ENCODE measurements around the gene VRK3. TPM values are rescaled to one million over a fixed set of nuclear protein-coding genes. Genes with fewer than 3 reads are reported as not detected.
A peak's percentile ranks its signal among the peaks of the same experiment; 100 is the strongest.

Gene VRK3
- total RNA-seq, 1 donor = 28.5 TPM

DNA sequence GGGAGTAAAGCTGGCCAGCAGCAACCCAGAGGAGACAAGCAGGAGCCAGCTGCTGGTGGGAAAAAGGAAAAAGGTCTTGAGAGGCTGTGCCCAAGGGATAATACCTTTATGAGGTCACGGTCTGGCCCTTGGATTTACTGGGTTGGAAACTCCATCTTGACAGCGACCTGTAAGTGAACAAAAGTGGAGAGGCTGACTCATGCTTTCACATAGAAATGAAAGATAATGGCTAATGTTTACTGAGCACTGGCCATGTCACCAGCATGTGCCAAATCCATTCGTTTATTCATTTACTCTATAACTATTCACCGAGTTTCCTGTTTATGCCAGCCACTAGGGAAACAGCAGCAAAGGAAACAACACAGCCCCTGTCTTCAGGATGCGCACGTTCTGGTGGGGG, 4.7 kb downstream of the VRK3 start:
- no peak overlapping the region for H3K4me3 ChIP-seq (ENCODE audit: low read depth, low read length)
- TF ChIP-seq, protein P1, sequence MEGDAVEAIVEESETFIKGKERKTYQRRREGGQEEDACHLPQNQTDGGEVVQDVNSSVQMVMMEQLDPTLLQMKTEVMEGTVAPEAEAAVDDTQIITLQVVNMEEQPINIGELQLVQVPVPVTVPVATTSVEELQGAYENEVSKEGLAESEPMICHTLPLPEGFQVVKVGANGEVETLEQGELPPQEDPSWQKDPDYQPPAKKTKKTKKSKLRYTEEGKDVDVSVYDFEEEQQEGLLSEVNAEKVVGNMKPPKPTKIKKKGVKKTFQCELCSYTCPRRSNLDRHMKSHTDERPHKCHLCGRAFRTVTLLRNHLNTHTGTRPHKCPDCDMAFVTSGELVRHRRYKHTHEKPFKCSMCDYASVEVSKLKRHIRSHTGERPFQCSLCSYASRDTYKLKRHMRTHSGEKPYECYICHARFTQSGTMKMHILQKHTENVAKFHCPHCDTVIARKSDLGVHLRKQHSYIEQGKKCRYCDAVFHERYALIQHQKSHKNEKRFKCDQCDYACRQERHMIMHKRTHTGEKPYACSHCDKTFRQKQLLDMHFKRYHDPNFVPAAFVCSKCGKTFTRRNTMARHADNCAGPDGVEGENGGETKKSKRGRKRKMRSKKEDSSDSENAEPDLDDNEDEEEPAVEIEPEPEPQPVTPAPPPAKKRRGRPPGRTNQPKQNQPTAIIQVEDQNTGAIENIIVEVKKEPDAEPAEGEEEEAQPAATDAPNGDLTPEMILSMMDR (IDR thresholded peaks at IDR 0.05; ENCODE audit: insufficient read depth, low read depth, low read length) = no peak
- DNase-seq (ENCODE audit: low read depth) = no peak

DNA sequence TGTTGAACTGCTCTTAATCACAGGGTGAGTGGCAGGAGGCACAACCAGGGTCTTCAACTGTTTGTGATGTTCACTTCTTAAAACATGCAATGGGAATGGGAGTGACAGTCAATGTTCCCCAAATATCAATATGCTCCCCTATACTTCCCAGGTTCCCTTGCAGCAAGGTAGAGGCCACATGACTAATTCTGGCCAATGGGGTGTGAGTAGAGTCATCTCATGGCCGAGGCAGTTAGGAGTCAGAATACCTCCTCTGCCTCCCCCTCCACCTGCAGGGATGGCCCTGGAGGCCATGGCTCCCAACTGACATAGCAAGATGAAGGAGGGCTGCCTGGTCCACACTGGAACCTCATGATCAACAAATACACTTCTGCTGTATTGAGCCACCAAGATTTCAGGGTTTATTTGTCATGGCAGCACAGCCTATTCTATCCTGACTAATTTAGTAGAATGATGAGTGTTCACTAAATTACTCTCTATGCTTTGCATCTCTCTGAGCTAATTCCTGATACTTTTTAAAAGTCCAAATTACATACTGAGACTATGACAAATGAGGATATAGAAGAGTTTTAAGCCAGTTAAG, 8.9 kb downstream of the VRK3 start:
- TF ChIP-seq, protein P1 (IDR thresholded peaks at IDR 0.05; ENCODE audit: insufficient read depth, low read depth, low read length) = no peak
- no peak overlapping the region for H3K4me3 ChIP-seq (ENCODE audit: low read depth, low read length)
- DNase-seq (ENCODE audit: low read depth) = no peak

DNA sequence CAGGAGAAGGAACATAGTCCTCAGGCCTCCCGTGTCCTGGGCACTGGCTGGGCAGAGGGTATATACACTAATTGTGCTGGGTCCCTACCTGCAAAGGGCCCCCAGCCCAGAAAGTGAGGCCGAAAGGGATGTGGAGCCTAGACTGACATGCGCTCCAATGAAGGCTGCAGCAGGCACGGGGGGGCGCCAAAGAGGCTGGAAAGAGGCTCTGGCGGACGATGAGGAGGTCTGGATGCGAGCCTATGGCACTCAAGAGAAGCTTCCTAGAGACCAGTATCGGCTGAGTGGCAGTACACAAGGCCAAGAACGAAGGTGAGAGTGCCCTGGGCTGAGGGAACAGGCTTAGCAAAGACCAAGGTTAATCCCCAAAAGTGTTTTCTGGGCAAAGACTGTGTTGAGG, 16.6 kb downstream of the VRK3 start:
- no peak for DNase-seq (ENCODE audit: low read depth)
- no peak overlapping the region for H3K4me3 ChIP-seq (ENCODE audit: low read depth, low read length)
- TF ChIP-seq, protein P1 (IDR thresholded peaks at IDR 0.05; ENCODE audit: insufficient read depth, low read depth, low read length) = peak; percentile 25

DNA sequence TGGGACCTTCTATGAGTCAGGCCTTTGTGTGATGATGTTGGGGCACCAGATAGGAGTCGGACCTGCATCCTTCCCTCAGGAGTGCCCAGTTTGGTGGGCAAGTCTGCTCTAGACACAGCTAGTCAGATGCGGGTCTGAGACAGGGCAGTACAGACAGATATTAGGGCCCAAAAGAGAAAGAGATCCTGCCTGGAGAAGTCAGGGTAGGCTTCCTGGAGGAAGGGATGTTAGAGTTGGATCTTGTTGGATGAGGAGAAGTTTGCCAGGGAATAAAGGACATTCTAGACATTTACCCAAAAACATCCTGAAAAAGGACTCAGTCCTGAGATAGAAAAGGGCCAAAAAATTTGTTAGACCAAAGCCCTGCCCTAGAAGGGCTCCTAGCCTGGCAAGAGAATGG, 17.2 kb downstream of the VRK3 start:
- TF ChIP-seq, protein P1 (IDR thresholded peaks at IDR 0.05; ENCODE audit: insufficient read depth, low read depth, low read length) = no peak
- no peak overlapping the region for H3K4me3 ChIP-seq (ENCODE audit: low read depth, low read length)
- no peak for DNase-seq (ENCODE audit: low read depth)

DNA sequence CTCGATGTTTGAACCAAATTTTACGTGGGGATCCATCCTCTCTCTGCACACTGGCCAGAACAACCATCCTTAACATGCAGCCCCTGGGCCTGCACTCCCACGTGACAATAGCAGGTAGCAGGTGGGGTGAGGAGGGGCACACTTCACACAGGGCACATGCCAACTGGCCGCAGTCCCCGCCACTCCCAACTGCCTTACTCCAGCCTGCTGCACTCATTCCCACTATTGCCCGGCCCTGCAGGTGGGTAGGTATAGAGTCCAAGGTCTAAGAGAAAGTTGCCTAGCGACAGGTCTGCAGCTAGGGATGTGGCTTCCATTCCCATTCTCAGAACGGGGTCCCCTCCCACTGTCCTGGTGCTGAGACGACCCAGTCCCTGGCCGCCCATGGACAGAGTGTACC, 18.0 kb downstream of the VRK3 start:
- H3K4me3 ChIP-seq (ENCODE audit: low read depth, low read length) = no peak overlapping the region
- TF ChIP-seq, protein P1 (IDR thresholded peaks at IDR 0.05; ENCODE audit: insufficient read depth, low read depth, low read length) = no peak
- DNase-seq (ENCODE audit: low read depth) = no peak

DNA sequence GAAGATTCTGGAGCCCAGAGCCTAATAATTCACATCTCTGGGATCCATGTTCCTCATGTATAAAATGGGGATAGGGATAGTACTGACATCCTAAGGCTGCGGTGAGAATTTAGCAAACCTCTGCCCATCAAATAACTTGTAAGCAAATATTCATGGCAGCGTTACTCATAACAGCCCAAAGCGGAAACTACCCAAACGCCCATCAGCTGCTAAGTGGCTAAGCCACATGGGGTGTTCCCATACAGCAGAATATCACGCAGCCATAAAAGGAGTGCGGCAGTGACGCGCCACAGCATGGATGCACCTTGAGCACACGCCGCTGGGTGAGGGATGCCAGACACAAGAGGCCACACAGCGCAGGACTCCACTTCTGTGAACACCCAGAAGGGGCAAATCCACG, 19.7 kb downstream of the VRK3 start:
- TF ChIP-seq, protein P1 (IDR thresholded peaks at IDR 0.05; ENCODE audit: insufficient read depth, low read depth, low read length) = no peak
- no peak for DNase-seq (ENCODE audit: low read depth)
- H3K4me3 ChIP-seq (ENCODE audit: low read depth, low read length) = no peak overlapping the region

DNA sequence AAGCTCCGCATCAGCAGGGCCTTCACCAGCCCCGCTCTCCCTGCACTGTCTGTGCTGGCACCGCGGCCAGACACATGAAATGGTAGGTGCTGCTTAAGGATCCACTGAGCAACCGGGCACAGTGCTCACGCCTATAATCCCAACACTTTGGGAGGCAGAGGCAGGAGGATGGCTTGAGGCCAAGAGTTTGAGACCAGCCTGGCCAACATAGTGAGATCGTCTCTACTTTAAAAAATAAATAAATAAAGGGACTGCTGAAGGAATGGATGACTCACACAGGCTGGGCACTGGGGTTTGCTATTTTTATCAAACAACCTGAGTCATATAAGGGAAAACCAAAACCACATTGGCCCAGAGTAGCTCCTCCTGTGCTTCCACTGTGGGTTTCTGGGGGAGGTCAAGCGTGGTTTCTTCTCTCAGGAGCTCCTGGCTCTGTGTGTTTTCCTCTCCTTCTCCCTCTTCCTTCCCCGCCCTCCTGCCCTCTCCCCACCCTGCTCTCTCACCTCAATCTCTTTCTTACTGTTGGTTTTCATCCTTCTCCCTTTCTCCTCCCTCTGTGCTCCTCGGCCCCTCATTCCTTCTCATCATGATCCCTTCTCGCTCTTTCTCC, 21.3 kb downstream of the VRK3 start:
- peak; percentile 93 for DNase-seq (ENCODE audit: low read depth)
- TF ChIP-seq, protein P1 (IDR thresholded peaks at IDR 0.05; ENCODE audit: insufficient read depth, low read depth, low read length) = no peak
- H3K4me3 ChIP-seq (ENCODE audit: low read depth, low read length) = no peak overlapping the region
